HepG2 (cell line): ENCODE results near the gene SPRYD3. TPM values are rescaled to one million over a fixed set of nuclear protein-coding genes. Genes with fewer than 3 reads are reported as not detected.

ENCODE experiments used
- ARNT ChIP-seq: fragments of 450-650 bp; IDR thresholded peaks from 2 replicates; pipeline ENCODE4 v1.6.1; 2017
- CHD4 ChIP-seq: fragments of 200-600 bp; sonication (generic); IDR thresholded peaks from 2 replicates; pipeline ENCODE4 v1.7.0; 2017; ENCODE audit warnings: mild to moderate bottlenecking, low read length, borderline replicate concordance
- GATAD2A ChIP-seq: IDR thresholded peaks from 2 replicates; pipeline ENCODE4 v1.6.1; 2016
- HCFC1 ChIP-seq: fragments of 150-350 bp; IDR thresholded peaks from 2 replicates; pipeline ENCODE4 v1.6.1; 2014; ENCODE audit warnings: low read depth, low read length
- HNF4G ChIP-seq, 2 experiments: sonication (generic) in 1 of 2; formaldehyde crosslinking in 1 of 2; IDR thresholded peaks; 2 replicates each; pipeline versions ENCODE4 v1.4.0 to v1.6.1; 2011 to 2020; ENCODE audit warnings: borderline replicate concordance in 2 of 2, low read depth in 2 of 2, mild to moderate bottlenecking in 2 of 2, low read length in 1 of 2, missing genetic modification reagents in 1 of 2, moderate library complexity in 1 of 2
- MYC ChIP-seq: sonication (generic); formaldehyde crosslinking; IDR thresholded peaks from 2 replicates; pipeline ENCODE4 v1.9.0; 2021; ENCODE audit warnings: missing genetic modification reagents, borderline replicate concordance
- NR3C1 ChIP-seq: sonication (generic); formaldehyde crosslinking; IDR thresholded peaks from 2 replicates; pipeline ENCODE4 v1.4.0; 2020; ENCODE audit warnings: missing genetic modification reagents
- ZNF17 ChIP-seq: sonication (generic); formaldehyde crosslinking; IDR thresholded peaks from 2 replicates; pipeline ENCODE4 v1.5.0; 2020; ENCODE audit warnings: mild to moderate bottlenecking, missing genetic modification reagents
- ZNF263 ChIP-seq: sonication (generic); formaldehyde crosslinking; IDR thresholded peaks from 2 replicates; pipeline ENCODE4 v1.4.0; 2020; ENCODE audit warnings: missing genetic modification reagents
- ZNF326 ChIP-seq: sonication (generic); formaldehyde crosslinking; IDR thresholded peaks from 2 replicates; pipeline ENCODE4 v1.4.0; 2020; ENCODE audit warnings: missing genetic modification reagents, borderline replicate concordance
- ZNF44 ChIP-seq: sonication (generic); formaldehyde crosslinking; IDR thresholded peaks from 2 replicates; pipeline ENCODE4 v1.5.1; 2020; ENCODE audit warnings: mild to moderate bottlenecking, missing genetic modification reagents
- ZNF451 ChIP-seq: sonication (generic); formaldehyde crosslinking; IDR thresholded peaks from 2 replicates; pipeline ENCODE4 v1.5.0; 2020; ENCODE audit warnings: mild to moderate bottlenecking, missing genetic modification reagents
- ZNF776 ChIP-seq: sonication (generic); formaldehyde crosslinking; IDR thresholded peaks from 2 replicates; pipeline ENCODE4 v1.4.0; 2020; ENCODE audit warnings: mild to moderate bottlenecking, missing genetic modification reagents
- polyA plus RNA-seq, 8 experiments: library from polyadenylated mRNA; depleted of rRNA in 3 of 8; stranded (reverse) in 7 of 8; unstranded in 1 of 8; fragments of >200 nt; fragmentation: Illumina TruSeq in 4 of 8; extraction: Trizol in 4 of 8; gene quantifications; 2 replicates each; pipeline versions ENCODE4 v1.2.1 to v1.2.3, GENCODE V29; 2011 to 2016; ENCODE audit warnings: low read depth in 4 of 8, missing spikeins in 1 of 8, mixed read lengths in 1 of 8; ENCODE audit not compliant: insufficient read depth in 1 of 8
- total RNA-seq, 5 experiments: library from RNA; depleted of rRNA; stranded (reverse); fragments of >200 nt; fragmentation: Illumina TruSeq; extraction: Trizol; gene quantifications; 2 replicates each; pipeline ENCODE4 v1.2.3, GENCODE V29; 2016; ENCODE audit warnings: low read depth in 1 of 5
- TF ChIP-seq, protein P1 (sequence below): sonication (generic); formaldehyde crosslinking; IDR thresholded peaks from 2 replicates; pipeline ENCODE4 v1.4.0; 2020; ENCODE audit warnings: mild to moderate bottlenecking, missing genetic modification reagents, borderline replicate concordance
- TF ChIP-seq, protein P2 (sequence below): sonication (generic); formaldehyde crosslinking; IDR thresholded peaks from 2 replicates; pipeline ENCODE4 v1.5.0; 2020; ENCODE audit warnings: missing genetic modification reagents
- TF ChIP-seq, protein P3 (sequence below): sonication (generic); formaldehyde crosslinking; IDR thresholded peaks from 2 replicates; pipeline ENCODE4; 2020; ENCODE audit warnings: missing genetic modification reagents, mild to moderate bottlenecking, borderline replicate concordance
- TF ChIP-seq, protein P4 (sequence below): sonication (generic); formaldehyde crosslinking; IDR thresholded peaks from 2 replicates; pipeline ENCODE4 v1.8.1; 2022; ENCODE audit warnings: low read depth, mild to moderate bottlenecking, missing genetic modification reagents

Gene SPRYD3
- total and polyA plus RNA-seq, 2 of the 13 experiments (the other 11 are each of a cell fraction or from before 2014, with no cell fraction given): 9.0 to 9.2 TPM

DNA sequence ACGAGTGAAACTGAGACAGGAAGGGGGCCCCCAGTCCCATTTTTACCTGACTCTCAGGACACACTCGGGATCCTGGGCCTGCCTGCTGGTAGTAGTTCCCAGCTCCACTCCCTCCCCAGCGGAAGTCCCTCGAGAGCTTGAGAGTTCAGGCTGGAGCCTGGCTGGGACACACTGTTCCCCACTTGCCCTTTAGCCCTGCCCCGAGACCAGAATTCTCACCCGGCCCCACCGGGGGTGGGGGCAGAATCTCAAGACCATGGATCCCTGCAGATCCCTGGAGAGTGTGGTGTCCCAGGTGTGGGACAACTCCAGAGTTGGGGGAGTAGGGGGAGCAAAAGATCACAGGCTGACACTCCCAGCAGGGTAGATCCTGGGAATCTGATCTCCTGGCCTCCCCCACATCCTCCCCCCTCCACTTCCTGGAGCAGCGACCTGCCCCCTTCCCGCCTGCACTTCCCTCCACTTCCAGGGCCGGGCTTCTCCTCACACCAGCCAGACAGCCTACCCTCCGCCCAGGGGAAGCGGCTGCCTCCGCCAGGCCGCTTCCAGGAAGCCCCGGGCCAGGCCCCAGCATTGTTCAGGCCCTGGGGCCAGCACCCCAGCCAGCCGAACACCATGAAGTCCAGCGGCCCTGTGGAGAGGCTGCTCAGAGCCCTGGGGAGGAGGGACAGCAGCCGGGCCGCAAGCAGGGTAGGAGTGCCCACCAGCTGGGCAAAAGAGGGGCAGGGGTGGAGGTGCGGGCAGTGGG lies 29.4 kb downstream of the SPRYD3 start, which contains the start of gene TNS2 (continued):
- TF ChIP-seq, protein P1, sequence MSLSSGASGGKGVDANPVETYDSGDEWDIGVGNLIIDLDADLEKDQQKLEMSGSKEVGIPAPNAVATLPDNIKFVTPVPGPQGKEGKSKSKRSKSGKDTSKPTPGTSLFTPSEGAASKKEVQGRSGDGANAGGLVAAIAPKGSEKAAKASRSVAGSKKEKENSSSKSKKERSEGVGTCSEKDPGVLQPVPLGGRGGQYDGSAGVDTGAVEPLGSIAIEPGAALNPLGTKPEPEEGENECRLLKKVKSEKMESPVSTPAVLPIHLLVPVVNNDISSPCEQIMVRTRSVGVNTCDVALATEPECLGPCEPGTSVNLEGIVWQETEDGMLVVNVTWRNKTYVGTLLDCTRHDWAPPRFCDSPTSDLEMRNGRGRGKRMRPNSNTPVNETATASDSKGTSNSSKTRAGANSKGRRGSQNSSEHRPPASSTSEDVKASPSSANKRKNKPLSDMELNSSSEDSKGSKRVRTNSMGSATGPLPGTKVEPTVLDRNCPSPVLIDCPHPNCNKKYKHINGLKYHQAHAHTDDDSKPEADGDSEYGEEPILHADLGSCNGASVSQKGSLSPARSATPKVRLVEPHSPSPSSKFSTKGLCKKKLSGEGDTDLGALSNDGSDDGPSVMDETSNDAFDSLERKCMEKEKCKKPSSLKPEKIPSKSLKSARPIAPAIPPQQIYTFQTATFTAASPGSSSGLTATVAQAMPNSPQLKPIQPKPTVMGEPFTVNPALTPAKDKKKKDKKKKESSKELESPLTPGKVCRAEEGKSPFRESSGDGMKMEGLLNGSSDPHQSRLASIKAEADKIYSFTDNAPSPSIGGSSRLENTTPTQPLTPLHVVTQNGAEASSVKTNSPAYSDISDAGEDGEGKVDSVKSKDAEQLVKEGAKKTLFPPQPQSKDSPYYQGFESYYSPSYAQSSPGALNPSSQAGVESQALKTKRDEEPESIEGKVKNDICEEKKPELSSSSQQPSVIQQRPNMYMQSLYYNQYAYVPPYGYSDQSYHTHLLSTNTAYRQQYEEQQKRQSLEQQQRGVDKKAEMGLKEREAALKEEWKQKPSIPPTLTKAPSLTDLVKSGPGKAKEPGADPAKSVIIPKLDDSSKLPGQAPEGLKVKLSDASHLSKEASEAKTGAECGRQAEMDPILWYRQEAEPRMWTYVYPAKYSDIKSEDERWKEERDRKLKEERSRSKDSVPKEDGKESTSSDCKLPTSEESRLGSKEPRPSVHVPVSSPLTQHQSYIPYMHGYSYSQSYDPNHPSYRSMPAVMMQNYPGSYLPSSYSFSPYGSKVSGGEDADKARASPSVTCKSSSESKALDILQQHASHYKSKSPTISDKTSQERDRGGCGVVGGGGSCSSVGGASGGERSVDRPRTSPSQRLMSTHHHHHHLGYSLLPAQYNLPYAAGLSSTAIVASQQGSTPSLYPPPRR (CRISPR knock-in tag): 0 out of 2 replicates have a peak, but pooled peaks have one; percentile 41
- TF ChIP-seq HNF4G (IDR thresholded peaks at IDR 0.05; ENCODE audit: borderline replicate concordance, low read depth, low read length) (peak; percentile 6; the same call in 1 of the 2 replicates), HNF4G (CRISPR knock-in tag; IDR thresholded peaks at IDR 0.05; ENCODE audit: borderline replicate concordance, low read depth) (peak; percentile 68; the same call in 1 of the 2 replicates), HCFC1 (no peak), ZNF17 (CRISPR knock-in tag) (no peak), ARNT (no peak), ZNF263 (CRISPR knock-in tag) (peak; percentile 15; the same call in 1 of the 2 replicates), NR3C1 (CRISPR knock-in tag) (no peak), ZNF451 (CRISPR knock-in tag) (0 out of 2 replicates have a peak, but pooled peaks have one; percentile 55), MYC (no peak; the same call in 1 of the 2 replicates), ZNF326 (no peak), ZNF776 (CRISPR knock-in tag) (peak; percentile 28; the same call in 1 of the 2 replicates), CHD4 (no peak), GATAD2A (no peak; the same call in 1 of the 2 replicates), ZNF44 (CRISPR knock-in tag) (no peak)
- TF ChIP-seq, protein P2, sequence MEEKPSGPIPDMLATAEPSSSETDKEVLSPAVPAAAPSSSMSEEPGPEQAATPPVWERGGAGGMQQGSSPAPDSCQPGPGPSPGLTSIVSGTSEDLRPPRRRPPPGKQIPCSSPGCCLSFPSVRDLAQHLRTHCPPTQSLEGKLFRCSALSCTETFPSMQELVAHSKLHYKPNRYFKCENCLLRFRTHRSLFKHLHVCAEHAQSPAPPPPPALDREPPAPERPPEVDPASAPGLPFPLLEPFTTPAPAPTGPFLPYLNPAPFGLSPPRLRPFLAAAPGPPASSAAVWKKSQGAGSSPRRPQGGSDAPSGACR (CRISPR knock-in tag): 0 out of 2 replicates have a peak, but pooled peaks have one; percentile 14
- TF ChIP-seq, protein P3, sequence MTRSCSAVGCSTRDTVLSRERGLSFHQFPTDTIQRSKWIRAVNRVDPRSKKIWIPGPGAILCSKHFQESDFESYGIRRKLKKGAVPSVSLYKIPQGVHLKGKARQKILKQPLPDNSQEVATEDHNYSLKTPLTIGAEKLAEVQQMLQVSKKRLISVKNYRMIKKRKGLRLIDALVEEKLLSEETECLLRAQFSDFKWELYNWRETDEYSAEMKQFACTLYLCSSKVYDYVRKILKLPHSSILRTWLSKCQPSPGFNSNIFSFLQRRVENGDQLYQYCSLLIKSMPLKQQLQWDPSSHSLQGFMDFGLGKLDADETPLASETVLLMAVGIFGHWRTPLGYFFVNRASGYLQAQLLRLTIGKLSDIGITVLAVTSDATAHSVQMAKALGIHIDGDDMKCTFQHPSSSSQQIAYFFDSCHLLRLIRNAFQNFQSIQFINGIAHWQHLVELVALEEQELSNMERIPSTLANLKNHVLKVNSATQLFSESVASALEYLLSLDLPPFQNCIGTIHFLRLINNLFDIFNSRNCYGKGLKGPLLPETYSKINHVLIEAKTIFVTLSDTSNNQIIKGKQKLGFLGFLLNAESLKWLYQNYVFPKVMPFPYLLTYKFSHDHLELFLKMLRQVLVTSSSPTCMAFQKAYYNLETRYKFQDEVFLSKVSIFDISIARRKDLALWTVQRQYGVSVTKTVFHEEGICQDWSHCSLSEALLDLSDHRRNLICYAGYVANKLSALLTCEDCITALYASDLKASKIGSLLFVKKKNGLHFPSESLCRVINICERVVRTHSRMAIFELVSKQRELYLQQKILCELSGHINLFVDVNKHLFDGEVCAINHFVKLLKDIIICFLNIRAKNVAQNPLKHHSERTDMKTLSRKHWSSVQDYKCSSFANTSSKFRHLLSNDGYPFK (CRISPR knock-in tag): no peak
- TF ChIP-seq, protein P4, sequence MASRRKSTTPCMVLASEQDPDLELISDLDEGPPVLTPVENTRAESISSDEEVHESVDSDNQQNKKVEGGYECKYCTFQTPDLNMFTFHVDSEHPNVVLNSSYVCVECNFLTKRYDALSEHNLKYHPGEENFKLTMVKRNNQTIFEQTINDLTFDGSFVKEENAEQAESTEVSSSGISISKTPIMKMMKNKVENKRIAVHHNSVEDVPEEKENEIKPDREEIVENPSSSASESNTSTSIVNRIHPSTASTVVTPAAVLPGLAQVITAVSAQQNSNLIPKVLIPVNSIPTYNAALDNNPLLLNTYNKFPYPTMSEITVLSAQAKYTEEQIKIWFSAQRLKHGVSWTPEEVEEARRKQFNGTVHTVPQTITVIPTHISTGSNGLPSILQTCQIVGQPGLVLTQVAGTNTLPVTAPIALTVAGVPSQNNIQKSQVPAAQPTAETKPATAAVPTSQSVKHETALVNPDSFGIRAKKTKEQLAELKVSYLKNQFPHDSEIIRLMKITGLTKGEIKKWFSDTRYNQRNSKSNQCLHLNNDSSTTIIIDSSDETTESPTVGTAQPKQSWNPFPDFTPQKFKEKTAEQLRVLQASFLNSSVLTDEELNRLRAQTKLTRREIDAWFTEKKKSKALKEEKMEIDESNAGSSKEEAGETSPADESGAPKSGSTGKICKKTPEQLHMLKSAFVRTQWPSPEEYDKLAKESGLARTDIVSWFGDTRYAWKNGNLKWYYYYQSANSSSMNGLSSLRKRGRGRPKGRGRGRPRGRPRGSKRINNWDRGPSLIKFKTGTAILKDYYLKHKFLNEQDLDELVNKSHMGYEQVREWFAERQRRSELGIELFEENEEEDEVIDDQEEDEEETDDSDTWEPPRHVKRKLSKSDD (CRISPR knock-in tag): no peak
